Esophagus (tissue), 2 donors: Measurements from ENCODE around the gene RASGRP3. TPM values are rescaled to one million over a fixed set of nuclear protein-coding genes. Genes with fewer than 3 reads are reported as not detected.

Source experiments
- H3K27ac ChIP-seq, 2 donors: one replicate each; pipeline ENCODE4 v1.5.1; 2013; ENCODE audit warnings: low read depth in 2 of 2, mild to moderate bottlenecking in 2 of 2, inconsistent platforms in 1 of 2, low read length in 1 of 2, moderate library complexity in 1 of 2
- H3K27me3 ChIP-seq, 2 donors: one replicate each; pipeline ENCODE4 v1.6.1; 2013; ENCODE audit warnings: low read length in 2 of 2, control low read depth in 1 of 2, mild to moderate bottlenecking in 1 of 2; ENCODE audit not compliant: insufficient read depth in 2 of 2, control insufficient read depth in 1 of 2
- H3K36me3 ChIP-seq, 2 donors: one replicate each; pipeline ENCODE4 v1.6.1; 2013; ENCODE audit warnings: low read length in 1 of 2; ENCODE audit not compliant: control insufficient read depth in 2 of 2, insufficient read depth in 2 of 2
- H3K4me1 ChIP-seq, 2 donors: one replicate each; pipeline ENCODE4 v1.6.1; 2013; ENCODE audit warnings: low read length in 1 of 2; ENCODE audit not compliant: control insufficient read depth in 2 of 2, insufficient read depth in 2 of 2
- H3K4me3 ChIP-seq, 2 donors: one replicate each; pipeline ENCODE4 v1.5.1; 2013; ENCODE audit warnings: low read length in 2 of 2, mild to moderate bottlenecking in 2 of 2, low read depth in 1 of 2, moderate library complexity in 1 of 2
- H3K9me3 ChIP-seq, 2 donors: one replicate each; pipeline ENCODE4 v1.6.1; 2013; ENCODE audit warnings: mild to moderate bottlenecking in 2 of 2, low read depth in 1 of 2, low read length in 1 of 2, moderate library complexity in 1 of 2; ENCODE audit not compliant: control insufficient read depth in 2 of 2, insufficient read depth in 1 of 2
- WGBS, 2 donors: extraction: QIAGEN DNeasy Blood & Tissue Kit; methylation state at CpG; one replicate each; pipeline ENCODE4 v1.1.7; 2013; 5-methylcytosine and 5-hydroxymethylcytosine counted together
- polyA plus RNA-seq, 2 donors: library from polyadenylated mRNA; stranded (reverse); fragments of 200-250 nt; gene quantifications; one replicate each; pipeline ENCODE4 v1.2.3, GENCODE V29; 2013
- donor health status: healthy with polysubstance abuse.
- donor health status: Bipolar disorder and iron deficiency.

Gene RASGRP3
- polyA plus RNA-seq, 2 donors, result 0.55 to 0.71 TPM

DNA sequence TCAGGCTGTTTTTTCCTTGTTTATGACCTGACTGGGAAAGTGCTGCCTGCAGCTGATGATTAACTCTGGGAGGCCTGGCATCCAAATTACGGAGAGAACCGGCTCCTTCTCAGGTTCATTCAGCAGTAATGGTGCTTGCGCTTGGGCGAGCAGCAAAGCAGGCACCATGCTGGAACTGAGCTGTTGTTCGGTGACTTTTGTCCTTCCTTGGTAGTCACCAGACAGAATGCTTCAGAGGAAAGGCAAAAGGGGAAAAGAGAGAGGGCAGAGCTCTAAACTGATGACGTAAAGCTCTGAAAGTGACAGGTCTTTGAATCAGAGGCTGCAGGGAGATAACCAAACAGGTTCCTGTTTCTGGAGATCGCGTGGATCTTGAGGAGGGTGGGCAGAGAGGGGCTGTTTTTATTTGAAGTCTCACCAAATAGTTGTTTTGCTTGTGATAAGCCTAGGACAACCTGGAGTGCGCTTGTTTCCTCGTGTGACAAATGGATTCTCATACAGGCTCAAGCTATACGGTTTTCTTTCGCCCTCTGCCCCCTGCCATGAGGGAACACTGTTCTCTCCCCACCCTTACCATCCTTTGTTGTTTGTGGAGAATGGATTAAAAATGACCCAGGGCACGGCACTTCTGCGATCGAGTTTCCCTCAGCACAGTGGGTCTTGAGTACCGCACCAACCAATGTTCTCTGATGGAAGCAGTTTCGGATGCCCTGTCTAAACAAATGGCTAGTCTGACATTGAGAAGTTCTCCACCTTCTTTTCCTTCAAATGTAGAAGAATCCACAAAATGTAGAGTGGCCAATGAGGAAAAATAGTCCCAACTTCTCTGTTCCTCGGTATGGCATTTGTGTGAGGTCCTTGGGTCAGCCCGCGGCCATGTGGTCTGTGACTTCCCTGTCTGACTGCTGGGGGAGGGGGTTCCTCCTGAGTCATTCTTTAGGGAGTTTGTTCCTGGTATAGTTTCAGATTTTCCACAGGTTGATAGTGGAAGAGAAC is 1.3 kb downstream of the RASGRP3 start:
- WGBS, 2 donors, result 64 to 78% methylated on average over 20 of the region's 20 CpGs
- Histone ChIP-seq H3K9me3 (no peaks in the 10 kb centered on the region), H3K27me3 (no peaks in the 10 kb centered on the region), H3K36me3 (no peaks in the 10 kb centered on the region), H3K4me1 (peaks cover 0 to 1% of the 10 kb centered on the region in 2 donors), H3K4me3 (peak overlapping the region in 1 of 2 donors; percentile 8), H3K27ac (peak overlapping the region; percentile 46 to 55)

DNA sequence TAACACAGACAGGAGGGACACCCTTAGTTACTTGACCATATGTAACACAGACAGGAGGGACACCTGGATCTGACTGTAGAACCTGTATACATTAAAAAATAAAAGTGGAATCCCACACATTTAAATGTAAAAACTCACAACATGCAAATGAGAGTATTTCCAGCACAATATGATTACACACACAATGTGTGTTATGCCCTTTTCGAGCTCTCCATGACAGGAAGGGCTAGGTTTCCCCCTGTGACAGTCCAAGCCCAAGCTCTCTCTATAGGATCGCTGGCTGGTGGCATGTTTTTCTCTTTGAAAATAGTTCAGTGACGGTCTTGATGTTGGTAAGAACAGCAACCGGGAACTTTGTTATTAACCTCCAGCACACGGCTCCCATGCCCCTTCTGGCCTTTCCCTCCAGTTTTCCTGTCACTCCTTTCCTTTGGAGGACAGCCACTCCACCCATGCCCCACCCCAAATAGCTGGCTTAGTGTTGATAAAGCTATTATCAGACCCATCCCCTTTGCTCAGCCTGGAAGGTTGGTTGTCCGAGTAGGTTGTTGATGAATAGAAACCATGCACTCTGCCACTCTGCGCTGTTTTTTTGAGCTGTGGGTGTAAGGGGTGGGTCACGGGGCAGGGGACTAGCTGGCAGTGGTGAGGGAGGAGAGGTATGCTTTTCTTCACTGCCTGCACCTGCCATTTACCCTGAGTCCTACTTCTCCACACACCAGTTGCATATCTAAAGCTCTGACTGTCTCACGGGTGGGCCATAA is 2.7 kb downstream of the RASGRP3 start:
- no peaks in the 10 kb centered on the region for H3K9me3 ChIP-seq
- H3K27ac ChIP-seq, result peak overlapping the region in 1 of 2 donors; percentile 24
- peaks cover 0 to 1% of the 10 kb centered on the region in 2 donors for H3K4me1 ChIP-seq
- H3K4me3 ChIP-seq, result no peak overlapping the region
- WGBS, 2 donors, result 73 to 82% methylated on average over 9 of the region's 9 CpGs
- H3K27me3 ChIP-seq, result no peaks in the 10 kb centered on the region
- no peaks in the 10 kb centered on the region for H3K36me3 ChIP-seq

DNA sequence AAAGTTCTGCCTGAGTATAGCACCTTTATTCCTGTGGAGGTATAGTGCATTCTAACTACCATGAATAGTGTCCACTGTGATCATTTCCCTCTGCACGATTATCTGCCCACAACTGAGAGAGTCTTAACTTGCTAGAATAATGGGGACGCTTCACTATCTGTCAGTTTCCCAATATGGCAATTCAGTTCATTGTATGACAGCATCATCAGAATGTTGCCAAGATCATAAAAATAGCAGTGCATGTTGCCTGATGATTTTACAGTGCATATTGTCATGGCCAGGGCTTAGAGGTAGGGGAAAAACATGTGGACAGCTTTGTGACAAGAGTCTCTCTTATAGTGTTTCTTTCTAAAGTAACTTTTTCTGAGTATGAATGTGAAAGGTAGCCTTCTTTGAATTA is 6.1 kb downstream of the RASGRP3 start:
- no peaks in the 10 kb centered on the region for H3K36me3 ChIP-seq
- 69 to 76% methylated on average over 2 of the region's 2 CpGs for WGBS, 2 donors
- no peak overlapping the region for H3K27ac ChIP-seq
- H3K4me3 ChIP-seq, result no peak overlapping the region
- H3K9me3 ChIP-seq, result no peaks in the 10 kb centered on the region
- no peaks in the 10 kb centered on the region for H3K27me3 ChIP-seq
- peaks cover 0 to 1% of the 10 kb centered on the region in 2 donors for H3K4me1 ChIP-seq

DNA sequence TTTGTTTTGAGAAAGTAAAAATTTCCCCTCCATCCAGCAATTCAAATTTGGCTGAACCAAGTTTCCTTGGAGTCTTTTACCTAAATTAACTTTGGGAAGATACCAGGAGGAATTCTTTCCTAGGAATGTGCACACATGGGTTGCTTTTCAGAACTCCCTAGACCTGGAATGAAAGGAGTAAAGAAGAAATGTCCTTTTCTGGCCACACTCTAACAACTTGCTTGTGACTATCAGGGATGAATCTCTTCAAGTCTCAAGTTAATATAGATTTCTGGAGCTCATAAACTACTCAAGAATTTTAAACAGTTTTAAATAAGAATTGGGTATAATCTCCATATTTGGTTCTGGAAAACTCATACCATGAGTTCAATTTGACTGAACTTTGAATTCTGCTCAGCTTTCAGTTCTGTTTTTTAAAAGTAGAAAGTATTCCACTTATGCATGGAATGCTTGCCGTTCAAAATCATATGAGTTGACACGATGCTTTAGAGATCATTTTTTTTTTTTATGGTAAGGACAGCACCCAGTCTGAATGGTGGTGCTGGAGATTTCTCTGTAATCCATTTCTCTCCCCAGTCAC is 7.7 kb downstream of the RASGRP3 start:
- no peaks in the 10 kb centered on the region for H3K9me3 ChIP-seq
- H3K36me3 ChIP-seq, result no peaks in the 10 kb centered on the region
- WGBS, 2 donors, result 47 to 57% methylated on average over 2 of the region's 2 CpGs
- no peak overlapping the region for H3K27ac ChIP-seq
- H3K4me1 ChIP-seq, result no peaks in the 10 kb centered on the region
- no peaks in the 10 kb centered on the region for H3K27me3 ChIP-seq
- H3K4me3 ChIP-seq, result no peak overlapping the region

DNA sequence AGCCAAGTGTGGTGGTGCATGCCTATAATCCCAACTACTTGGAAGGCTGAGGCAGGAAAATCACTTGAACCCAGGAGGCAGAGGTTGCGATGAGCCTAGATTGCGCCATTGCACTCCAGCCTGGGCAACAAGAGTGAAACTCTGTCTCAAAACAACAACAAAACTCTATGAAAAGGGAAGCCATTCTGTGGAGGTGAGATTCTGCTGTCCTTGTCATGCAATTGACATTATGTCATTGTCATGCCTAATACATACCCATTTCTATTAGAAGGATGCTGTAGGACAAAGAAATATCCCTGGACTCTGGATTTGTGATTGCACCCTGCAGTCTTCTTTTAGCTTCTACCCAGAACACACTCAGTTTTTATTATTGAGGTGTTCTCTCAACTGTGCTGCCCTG is 8.6 kb downstream of the RASGRP3 start:
- Histone ChIP-seq H3K27me3 (no peaks in the 10 kb centered on the region), H3K36me3 (no peaks in the 10 kb centered on the region), H3K27ac (no peak overlapping the region), H3K4me3 (no peak overlapping the region), H3K9me3 (no peaks in the 10 kb centered on the region), H3K4me1 (no peaks in the 10 kb centered on the region)
- 94 to 95% methylated on average over 2 of the region's 2 CpGs for WGBS, 2 donors

DNA sequence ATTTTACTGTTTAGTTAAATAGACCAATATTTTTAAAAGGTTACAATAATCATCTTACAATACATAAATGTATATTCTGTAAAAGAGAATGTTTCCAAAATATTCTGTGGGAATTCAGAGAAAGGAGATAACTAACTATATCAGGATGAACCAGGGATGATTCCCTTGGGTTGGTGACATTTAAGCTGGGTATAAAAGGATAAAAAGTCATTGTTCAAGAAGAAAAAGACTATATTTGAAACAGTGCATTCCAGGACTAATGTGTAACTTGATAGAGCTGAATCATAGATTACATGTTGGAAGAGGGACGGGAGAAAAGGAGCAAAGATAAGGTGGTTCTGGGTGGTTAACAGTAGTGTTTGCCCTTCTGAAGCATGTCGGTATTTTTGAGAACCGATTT is 10.1 kb downstream of the RASGRP3 start:
- no peaks in the 10 kb centered on the region for H3K36me3 ChIP-seq
- H3K9me3 ChIP-seq, result no peaks in the 10 kb centered on the region
- WGBS, 2 donors, result 97 to 98% methylated on average over 3 of the region's 3 CpGs
- H3K4me3 ChIP-seq, result no peak overlapping the region
- no peak overlapping the region for H3K27ac ChIP-seq
- no peaks in the 10 kb centered on the region for H3K27me3 ChIP-seq
- no peaks in the 10 kb centered on the region for H3K4me1 ChIP-seq

DNA sequence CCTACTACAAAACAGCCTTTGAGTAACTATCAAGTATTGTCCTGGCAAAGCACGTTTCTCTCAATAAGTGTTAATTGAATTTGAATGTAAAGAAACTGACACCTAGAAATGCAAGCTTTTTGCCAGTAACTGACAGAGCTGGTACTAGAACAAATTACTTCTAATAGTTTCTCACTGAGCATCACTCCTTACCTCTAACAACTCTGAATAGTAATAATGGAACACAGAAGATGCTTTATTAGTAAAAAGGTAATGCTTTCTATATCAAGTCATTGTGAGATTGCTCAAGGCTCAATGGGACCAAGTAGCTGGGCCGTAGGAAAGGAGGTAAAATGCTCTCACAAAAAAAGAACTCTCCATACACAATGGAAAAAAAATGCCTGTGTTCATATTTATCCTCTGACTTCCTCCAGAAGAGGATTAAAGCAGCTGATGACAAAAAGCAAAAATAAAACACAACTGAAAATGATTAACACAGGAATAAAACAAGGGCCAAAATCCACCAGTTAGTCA is 11.8 kb downstream of the RASGRP3 start:
- 50 to 59% methylated on average over 2 of the region's 2 CpGs for WGBS, 2 donors
- H3K27ac ChIP-seq, result no peak overlapping the region
- H3K36me3 ChIP-seq, result no peaks in the 10 kb centered on the region
- H3K4me1 ChIP-seq, result no peaks in the 10 kb centered on the region
- no peaks in the 10 kb centered on the region for H3K9me3 ChIP-seq
- no peaks in the 10 kb centered on the region for H3K27me3 ChIP-seq
- no peak overlapping the region for H3K4me3 ChIP-seq

DNA sequence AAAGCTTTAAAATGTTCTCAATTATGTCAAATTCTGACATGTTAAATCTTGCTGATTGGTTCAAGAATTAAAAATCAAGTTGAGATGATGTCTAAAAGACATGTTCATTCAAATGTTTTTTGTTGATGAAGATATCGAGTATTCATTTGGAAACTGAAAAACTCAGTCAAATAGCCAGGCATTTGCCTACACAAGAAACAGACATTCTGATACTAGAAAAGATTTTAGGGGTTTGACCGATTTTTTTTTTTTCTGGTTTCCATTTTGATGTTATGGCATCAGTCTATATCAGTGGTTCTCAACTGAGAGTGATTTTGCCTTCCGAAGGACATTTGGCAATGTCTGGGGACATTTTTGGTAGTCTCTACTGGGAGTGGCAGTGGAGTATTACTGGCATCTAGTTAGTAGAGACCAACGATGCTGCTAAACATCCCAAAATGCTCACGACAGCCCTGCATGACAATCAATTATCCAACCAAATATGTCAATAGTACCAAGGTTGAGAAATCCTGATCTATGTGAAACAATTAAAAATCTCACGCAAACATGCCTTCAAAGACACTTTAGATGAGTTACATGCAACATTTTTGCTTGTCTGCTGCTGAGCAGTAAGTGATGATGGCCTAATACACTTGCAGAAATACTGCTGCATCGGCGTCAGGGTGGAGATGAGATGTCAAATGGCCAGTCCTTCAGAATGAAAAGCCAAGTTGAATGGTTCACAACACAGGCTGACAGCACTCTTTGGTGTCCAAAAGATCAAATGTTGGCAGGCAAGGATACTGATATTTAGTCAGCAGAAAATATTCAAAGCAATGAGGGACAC is 12.5 kb downstream of the RASGRP3 start:
- 75 to 85% methylated on average over 8 of the region's 8 CpGs for WGBS, 2 donors
- no peak overlapping the region for H3K27ac ChIP-seq
- H3K27me3 ChIP-seq, result no peaks in the 10 kb centered on the region
- H3K4me3 ChIP-seq, result no peak overlapping the region
- H3K9me3 ChIP-seq, result no peaks in the 10 kb centered on the region
- no peaks in the 10 kb centered on the region for H3K4me1 ChIP-seq
- no peaks in the 10 kb centered on the region for H3K36me3 ChIP-seq
